CD4-positive, alpha-beta T cell treated with Interleukin-21 for 1 hour (primary cell): ENCODE data around the gene AGAP3.
"Not testable (repeated sequence)": the region's sequence is repeated elsewhere in the genome, so short reads cannot be mapped to it uniquely, and the experiment has no call there.

Experiments used
- DNase-seq: peaks from one replicate; pipeline ENCODE4 v3.0.0-alpha.2; 2020

The AGAP3 gene

GRCh38 chr7:151085691-151086620, at the start of gene AGAP3:
AGAP3 (plus strand) TSS chr7:151086475; CDS start chr7:151086742, 267 bp downstream.
- DNase-seq = peak; percentile 61

- DNase-seq = peak; percentile 33
Observed at GRCh38 chr7:151038951-151039849, 47.1 kb upstream of the AGAP3 start.

GRCh38 chr7:151039850-151040548, 46.3 kb upstream of the AGAP3 start:
- no peak for DNase-seq

DNA sequence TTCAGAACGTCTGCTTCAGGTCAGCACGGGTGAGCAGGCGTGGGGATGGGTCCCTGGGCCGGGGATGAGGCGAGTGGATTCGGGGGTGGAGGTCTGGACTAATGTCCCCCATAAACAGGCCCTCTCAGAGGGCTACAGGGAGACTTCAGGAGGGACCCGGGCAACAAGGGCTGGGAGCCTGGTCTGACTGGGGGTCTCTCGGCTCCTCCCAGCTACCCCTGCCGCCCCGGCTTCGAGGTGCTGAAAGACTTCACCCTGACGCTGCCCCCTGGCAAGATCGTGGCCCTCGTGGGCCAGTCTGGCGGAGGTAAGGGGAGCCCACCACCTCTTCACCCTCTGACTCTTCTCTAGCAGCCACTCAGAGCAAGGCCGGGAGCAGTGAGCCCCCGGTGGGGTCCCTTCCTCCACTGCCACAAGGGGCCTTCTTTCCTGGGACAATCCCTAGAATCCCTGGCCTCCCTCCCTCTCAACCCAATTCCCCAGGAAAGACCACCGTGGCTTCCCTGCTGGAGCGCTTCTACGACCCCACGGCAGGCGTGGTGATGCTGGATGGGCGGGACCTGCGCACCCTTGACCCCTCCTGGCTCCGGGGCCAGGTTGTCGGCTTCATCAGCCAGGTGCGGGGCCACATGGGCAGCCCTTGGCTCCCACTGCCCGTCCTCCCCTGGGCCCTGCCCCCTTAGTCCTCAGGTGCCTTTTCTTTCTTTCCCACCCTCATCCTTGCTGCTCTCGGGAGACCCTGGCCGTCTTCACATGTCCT, 45.5 kb upstream of the AGAP3 start:
- no peak for DNase-seq

DNA sequence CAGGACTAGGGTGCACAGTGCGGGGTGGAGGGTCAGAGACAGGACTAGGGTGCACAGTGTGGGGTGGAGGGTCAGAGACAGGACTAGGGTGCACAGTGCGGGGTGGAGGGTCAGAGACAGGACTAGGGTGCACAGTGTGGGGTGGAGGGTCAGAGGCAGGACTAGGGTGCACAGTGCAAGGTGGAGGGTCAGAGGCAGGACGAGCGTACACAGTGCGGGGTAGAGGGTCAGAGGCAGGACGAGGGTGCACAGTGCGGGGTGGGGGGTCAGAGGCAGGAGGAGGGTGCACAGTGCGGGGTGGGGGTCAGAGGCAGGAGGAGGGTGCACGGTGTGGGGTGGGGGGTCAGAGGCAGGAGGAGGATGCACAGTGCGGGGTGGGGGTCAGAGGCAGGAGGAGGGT, 42.8 kb upstream of the AGAP3 start:
- DNase-seq = not testable (repeated sequence)

DNA sequence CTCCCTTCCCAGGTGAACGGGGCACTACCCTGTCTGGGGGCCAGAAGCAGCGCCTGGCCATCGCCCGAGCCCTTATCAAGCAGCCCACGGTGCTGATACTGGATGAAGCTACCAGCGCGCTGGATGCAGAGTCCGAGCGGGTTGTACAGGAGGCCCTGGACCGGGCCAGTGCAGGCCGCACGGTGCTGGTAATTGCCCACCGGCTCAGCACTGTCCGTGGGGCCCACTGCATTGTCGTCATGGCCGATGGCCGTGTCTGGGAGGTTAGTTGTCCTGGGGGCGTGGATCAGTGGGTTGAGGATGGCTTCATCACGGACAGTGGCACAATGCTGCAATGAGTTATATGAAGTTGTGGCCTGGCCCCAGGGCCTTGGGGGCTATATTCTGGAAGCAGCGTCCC, 42.3 kb upstream of the AGAP3 start:
- no peak for DNase-seq

GRCh38 chr7:151045262-151045661, 41.0 kb upstream of the AGAP3 start:
- DNase-seq = no peak

GRCh38 chr7:151045967-151046366, 40.3 kb upstream of the AGAP3 start:
- DNase-seq = no peak

DNA sequence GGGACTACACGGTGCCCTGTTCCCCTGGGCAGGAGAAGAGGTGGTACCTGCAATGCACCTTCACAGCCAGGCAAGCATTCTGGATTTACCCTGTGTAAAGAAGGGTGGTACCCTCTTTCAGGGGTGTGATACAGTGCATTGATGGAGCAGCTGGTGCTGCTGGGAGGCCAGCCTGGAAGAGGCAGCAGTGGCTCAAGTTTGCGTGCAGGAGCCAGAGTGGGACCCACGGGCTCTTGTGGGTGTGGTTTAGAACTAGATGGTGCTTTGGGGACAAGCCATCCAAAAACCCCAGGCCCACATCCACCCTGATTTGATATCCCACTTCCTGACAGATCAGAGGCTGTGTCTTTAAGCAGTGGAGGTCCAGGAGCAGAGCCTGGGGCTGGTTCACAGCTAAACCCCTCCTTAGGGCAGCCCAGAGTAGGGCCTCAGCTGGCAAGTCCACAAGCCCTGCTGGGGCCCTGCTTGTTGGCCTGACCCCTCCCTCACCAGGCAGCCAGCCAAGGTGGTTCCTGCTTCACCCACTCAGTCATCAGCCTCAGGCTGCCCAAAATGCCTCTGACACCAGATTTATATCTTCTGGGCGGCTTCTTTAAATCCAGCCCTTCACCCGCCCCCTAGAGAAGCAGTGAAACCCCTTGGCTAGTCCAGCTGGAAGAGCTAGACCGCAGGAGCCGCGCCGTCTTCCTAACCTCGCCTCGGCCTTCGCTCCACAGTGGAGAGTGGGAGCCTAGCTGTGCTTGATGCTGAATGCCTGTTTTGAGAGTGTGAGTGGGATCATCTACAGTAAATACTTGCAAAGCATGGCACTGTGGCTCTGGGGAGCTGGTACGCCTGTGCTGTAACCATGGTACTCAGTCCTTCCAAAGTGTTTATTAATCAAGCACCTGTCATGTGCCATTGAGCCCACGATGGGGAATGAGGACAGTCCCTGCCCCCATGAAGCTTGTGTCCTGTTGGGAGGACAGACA, 39.4 kb upstream of the AGAP3 start:
- DNase-seq = no peak

DNA sequence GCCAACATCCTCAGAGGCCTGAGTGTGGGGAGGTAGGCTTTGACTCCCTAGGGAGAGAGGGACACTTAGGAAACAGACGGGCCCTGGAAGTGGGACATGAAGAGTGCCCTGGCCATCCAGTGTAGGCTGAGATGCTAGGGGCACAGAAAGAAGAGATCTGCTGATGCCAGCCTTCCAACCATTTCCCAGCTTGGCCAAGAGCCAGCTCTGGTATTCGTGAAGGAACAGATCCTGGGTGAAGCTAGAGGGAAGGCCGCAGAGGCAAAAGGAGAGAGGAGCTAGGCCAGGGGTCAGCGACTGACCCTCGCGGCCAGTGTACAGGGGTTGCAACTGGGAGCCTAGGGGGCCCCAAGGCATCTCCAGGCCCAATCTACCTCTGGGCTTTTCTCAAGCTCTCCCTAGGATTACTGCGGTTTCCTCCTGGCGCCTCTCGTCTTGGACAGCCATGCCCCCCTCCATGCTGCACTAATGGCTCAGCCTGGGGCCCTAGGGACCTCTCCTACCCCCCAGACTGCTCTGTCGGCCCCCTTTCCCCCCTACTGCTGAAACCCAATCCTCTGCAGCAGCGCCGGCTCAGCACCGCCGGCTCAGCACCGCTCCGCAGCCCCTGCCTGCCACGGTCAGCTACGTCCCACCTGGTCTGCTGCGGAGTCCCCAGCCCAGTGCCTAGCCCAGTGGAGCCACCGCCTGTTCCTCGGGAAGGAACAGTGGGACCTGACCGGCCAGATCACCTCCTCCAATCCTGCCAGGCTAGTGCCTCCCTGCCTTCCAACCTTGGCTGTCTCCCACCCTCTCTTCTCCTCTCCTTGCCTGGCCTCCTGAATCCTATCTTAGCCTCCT, 38.1 kb upstream of the AGAP3 start, which contains the start of gene ASIC3:
Gene ASIC3, plus strand, starts transcription at position 556 of the 840 bp plus-strand sequence. CDS start 355 bp downstream, outside the sequence.
- no peak for DNase-seq

- DNase-seq = no peak
Observed at GRCh38 chr7:151048911-151049463, 37.3 kb upstream of the AGAP3 start.

DNA sequence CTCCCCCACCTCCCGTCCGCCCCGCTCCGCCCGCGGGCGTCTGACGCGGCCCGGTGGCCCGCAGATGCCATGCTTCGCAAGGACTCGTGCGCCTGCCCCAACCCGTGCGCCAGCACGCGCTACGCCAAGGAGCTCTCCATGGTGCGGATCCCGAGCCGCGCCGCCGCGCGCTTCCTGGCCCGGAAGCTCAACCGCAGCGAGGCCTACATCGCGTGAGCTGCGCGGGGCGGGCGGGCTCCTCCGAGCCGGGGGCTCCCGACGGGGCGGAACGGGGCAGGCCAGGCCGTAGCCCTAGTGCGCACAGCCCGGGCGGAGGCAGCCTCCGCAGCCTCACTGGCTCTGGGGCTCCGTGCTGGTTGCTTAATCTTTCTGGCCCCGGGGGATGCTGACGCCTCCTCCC, 35.2 kb upstream of the AGAP3 start:
- DNase-seq = peak; percentile 58

DNA sequence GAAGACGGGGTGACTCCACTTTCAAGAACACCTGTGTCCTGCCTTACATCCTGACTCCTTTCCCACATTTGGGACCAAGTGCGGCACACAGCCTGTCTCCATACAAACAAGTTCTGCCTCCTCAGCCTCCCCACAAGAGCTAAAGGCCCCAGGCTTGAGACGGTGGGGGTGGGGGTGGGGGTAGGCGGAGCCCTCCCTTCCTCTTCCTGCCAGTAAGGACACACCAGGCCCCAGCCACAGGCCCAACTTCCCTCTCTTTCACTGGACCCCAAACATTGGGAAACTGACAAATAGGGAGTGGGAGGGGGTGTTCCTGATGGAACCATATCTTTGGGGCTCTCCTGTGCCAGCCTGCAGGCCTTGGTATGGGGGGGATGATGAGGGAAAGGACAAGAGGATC, 33.2 kb upstream of the AGAP3 start:
- no peak for DNase-seq

DNA sequence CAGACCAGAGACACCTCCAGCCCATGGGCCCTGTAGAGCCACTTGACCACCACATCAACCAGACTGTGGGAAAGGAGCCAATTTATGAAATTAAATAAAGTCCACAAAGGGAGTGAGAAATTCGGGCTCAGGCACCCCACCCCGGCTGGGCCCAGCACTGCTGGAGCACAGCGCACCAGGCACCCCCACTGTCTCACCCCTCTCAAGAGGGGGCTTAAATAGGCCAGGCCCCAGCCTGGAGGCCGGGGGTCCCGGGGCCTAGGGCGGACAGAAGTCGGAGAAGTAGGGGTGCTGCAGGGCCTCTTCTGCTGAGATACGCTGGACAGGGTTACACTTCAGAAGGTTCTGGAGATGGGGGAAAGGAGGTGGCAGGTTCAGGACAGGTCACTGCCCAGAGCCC, 32.5 kb upstream of the AGAP3 start:
- DNase-seq = no peak

GRCh38 chr7:151056283-151056665, 30.0 kb upstream of the AGAP3 start:
- no peak for DNase-seq

DNA sequence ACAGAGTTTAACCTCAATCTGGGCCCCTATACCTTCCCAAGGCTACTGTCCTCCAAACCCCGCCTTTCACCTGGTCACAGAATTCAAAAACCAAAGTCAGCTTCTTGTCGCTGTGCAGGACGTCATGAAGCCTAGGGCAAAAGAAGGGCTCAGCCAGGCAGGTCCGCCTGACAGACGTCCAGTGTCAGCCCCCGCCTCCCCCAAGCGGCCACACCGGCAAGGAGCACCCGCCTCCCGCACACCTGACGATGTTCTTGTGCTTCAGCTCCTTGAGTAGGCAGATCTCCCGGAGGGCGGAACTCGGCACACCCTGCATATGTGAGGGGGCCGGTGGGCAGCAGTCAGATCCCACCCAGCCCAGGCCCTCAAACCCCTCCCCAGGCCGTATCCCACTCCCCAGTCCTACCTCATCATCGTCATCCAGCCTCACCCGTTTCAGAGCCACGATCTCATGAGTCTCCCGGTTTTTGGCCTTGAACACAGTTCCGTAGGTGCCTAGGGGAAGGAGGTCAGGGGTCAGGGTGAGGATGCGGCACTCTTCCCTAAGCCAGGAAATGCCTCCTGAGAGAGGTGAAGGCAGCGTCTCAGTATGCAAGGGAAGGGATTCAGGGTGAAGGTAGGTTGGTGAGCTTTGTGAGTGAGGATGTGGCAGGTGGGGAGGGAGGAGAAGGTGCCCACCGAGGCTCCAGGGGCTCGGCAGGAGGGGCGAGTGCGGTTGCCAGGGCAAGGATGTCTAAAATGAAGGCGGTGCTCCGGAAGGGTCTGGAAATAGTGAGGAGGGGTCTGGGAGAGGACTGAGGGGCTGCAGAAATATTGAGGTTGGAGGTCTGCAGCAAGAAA, 29.4 kb upstream of the AGAP3 start:
- no peak for DNase-seq

DNA sequence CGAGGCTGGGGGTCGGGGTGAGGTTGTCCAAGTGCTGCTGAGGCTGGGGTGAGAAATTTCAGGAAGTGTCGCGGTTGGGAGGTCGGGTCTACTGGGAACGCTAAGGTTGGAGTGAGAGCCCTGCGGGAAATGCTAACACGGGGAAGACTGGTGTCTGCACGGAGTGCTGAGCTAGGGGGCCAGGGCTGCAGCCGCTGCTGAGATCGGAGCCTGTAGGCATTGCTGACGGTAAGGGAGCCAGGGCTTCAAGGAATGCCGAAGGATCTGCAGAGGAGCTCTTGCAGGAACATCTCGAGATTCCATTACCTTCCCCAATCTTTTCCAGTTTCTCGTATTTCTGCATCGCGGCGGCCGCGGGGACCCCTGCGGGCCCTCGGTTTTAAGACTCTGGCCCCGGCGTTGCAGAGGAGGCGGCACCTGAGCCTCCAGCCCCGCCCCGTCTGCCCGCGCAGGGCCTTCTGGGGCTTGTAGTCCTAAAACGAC, 28.7 kb upstream of the AGAP3 start, which contains the start of gene CDK5:
Gene CDK5, minus strand, starts transcription at position 392 of the 483 bp plus-strand sequence. Its CDS starts 49 bp downstream, at position 343.
- DNase-seq = no peak
